ENCODE results near the gene PDE4B.

GRCh38 chr1:66274634-66275033, 481.9 kb downstream of the PDE4B start:
- TF ChIP-seq CTCF (IDR thresholded peaks at IDR 0.05; ENCODE audit: poor library complexity, severe bottlenecking) (no peak), REST (IDR thresholded peaks at IDR 0.05; ENCODE audit: borderline replicate concordance) (no peak), TAF1 (IDR thresholded peaks at IDR 0.05; ENCODE audit: low read depth) (no peak), EP300 (conservative IDR thresholded peaks at IDR 0.05; ENCODE audit: poor library complexity, severe bottlenecking) (no peak)

Measured in neural cell (in vitro differentiated cells).